Measurements from ENCODE around the gene HES5.

The HES5 gene

DNA sequence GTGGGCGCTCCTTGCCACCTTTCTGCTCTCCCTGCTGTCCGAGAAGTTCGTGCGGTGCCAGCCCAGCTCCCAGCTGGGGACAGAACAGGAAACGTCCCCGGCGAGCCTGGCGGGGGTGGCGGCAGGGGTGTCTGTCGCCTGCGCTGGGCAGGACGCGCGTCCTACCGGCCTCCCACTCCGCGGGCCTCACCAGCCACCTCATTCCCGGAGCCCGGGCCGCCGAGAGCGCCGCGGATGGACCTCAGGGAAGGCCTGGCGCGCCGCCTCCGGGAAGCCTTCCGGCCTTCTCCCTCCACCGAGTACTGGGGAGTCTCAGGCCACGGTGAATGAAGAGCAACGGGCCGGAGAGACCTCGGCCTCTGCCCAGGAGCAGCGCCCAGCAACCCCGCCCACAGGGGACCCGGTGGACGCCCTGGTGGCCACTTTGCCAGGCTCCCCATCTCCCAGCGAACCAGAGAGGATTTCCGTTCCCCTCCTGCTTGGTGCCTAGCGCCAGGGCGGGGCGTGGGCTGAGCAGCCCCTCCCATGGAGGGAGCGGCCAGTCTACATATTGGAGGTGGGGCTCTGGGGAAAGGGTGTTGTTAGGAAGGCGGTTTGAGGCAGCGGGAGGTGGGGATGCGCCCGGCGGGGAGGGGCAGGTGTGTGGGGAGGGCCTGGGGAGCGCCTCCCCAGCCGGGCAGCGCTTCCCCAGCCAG lies 16.6 kb upstream of the HES5 start:
- peak in 1 of 2 donors; percentile 79 for DNase-seq (ENCODE audit: low read depth in 2 of 2)

- DNase-seq (ENCODE audit: low read depth in 2 of 2) = peak; percentile 69 to 73
Observed at GRCh38 chr1:2545754-2546514, 15.9 kb upstream of the HES5 start.

DNA sequence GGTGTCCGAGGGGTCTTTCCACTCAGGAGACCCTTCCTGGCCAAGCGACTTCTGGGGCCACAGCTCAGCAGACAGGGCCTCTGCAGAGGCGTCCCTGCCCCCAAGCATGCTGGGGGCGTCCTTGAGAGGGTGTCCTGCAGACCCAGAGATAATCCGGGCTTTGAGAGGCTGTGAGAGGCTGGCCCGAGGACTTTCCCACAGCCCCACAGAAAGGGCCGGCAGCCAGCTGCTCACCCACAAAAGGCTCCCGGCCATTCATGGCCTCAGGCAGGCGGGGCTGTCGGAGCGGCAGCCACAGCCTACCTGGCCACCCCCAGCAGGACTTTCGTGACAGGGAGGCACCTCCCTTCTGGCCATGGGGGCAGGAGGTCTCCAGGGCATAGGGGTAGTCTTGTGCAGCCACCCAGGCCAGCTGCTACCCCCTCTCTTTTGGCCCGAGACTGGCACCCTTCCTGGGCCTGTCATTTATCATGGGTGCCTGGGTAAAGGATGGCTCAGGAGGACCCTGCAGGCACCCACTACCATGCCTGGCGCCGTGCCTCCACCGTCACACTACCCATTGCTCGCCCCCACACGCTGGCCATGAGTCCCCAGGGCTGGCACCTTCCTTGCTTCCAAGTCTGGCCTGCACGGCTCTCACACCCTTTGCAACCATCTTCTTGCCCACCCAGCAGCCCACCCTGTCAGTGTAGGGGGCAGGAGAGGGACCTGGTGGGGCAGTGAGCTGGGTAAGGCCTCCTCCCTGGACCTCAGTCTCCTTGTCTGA lies 15.0 kb upstream of the HES5 start:
- no peak for DNase-seq (ENCODE audit: low read depth in 2 of 2)

DNA sequence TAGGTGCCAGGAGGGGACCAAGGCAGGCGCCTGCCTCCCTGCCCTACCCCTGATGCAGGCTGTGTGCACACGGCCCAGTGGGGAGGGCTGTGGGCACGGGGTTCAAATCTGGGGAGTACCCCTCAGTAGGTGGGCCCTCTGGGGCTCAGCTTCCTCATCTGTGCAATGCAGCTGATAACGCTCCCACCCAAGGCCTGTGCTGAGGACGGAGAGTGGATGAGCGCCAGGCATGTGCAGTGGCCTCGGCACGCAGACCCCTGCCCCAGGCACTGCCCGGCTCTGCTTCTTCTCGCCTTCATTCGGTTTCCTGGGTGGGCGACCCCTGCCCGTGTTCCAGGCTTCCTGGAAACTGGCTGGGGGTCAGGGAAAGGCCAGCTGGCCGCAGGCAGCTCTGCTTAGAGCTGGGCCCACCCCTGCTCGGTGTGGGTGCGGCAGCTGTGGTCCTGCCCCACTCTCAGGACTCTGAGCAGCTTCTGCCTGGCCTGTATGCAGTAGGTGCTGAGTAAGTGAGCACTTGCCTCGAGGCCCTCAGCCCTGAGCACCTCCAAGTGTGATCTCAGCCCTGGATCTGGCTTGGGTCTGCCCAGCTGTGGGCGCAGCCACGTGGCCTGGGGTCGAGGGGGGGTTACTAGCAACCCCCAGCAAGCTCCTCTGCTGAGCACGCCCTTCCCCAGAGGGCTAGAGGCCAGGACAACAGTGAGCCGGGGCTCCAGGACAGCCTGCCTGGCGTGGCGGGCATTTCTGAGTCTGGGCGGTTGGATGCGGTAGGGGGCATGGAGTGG lies 14.2 kb upstream of the HES5 start:
- no peak for DNase-seq (ENCODE audit: low read depth in 2 of 2)

DNA sequence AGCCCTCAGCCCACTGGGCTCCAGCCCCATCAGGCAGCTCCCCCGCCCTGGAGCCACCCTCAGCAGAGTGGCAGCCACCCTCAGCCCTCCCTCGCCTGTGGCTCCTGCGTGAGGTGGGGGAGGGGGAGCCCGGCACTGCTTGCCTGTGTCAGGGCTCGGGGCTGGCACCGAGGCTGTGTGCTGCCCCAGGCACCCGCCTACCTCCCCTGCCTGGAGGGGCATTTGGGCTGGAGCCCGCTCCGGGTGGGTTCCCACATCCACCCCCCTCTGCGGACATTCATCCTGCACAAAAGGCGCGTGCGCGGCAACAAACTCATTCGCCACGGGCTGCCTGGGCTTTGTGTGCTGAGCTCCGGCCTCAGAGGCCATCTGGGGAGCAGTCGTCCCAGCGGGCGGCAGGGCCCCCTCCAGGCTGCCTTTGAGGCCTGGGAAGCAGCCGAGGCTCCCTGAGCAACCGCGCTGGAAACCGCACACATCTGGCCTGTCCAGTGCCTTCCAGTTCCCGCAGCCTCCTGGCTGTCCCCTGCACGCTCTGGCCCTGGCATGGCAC lies 13.6 kb upstream of the HES5 start:
- no peak for DNase-seq (ENCODE audit: low read depth in 2 of 2)

DNA sequence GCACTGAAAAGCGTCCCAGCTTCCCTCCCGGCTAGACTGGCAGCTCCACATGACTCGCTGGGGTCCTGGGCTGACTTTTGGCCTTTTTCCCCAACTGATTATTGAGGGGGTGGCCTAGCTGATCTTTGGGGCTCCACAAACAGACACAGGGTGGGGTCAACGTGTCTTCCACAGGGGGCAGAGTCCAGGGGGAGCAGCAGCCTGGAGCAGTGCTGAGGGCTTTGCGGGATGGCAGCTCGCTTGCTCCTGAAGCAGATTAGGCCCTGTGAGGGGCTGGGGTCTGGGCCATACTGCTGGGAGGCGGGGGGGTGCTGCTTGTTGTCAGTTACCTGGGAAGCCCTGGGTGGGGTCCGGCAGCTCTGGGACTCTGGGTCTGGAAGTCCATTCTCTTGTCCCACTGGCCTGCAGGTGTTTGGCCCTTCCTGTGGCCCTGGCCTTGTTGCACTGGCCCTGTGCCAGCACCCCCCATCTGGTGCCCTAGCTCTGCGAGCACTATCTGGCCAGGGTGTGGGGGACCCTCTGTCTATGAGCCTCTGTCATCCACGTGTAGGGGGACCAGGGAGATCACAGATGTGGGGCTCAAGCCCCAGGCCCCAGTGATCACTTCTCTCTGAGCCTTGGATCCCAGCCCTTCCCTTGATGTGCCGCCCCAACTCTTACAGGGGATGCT lies 12.3 kb upstream of the HES5 start:
- no peak for DNase-seq (ENCODE audit: low read depth in 2 of 2)

- no peak for DNase-seq (ENCODE audit: low read depth in 2 of 2)
Observed at GRCh38 chr1:2541619-2542245, 11.7 kb upstream of the HES5 start.

DNA sequence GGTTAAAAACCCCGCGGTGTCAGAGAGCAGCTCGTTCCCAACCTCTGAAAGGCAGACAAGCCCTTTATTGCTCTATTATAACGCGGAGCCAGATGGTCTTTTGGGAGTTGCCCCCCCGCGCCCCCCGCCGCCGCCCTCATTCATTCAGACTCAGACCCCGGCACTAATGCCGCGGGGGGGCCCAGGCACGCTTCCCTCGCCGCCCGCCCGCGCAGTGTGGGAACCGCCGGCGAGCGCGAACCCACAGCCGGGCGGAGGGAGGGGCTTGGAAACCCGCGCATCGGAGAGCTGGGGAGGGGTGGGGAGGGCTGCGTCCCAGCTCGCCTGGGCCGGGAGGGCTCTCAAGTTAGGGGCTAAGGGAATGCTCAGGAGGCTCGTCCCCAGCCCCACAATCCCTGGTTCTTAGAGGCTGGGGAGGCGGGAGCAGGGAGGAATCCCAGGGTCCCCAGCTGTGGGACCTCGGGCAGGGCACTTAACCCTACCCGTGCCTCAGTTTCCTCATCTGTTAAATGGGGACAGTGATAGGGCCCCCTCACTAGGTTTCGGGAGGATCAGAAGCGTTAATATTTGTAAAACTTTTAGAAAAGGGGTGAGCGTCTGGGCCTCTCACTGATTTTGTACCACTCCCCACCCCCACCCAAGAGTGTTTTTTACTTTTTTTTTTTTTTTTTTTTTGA lies 10.9 kb upstream of the HES5 start:
- no peak for DNase-seq (ENCODE audit: low read depth in 2 of 2)

DNA sequence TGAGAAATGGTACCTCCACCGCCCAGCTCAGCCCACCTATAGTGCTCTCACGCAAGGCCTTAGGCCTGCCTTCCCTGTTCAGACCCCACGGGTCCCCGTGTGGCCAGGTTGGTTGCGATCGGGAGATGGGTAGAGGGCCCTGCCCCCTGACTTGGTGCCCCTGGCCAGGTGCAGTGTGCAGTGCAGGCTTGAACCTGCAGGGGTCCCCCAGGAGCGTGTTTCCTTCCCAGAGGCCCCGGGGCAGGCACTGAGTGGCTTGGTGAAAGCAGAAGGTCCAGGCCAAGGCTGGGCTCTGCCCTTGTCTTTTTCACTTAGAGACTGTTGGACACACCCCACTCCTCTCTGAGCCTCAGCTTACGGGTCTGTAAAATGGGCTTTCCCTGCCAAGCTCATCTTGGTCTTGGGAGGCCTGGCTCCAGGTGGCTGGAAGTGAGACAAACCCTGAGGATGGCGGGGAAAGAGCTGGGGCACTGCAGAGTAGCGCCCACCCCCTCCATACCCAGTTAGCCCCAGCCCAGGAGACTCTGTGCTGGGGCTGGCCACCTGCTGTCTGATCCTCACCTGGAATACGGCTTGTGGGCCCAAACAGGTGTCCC lies 9.3 kb upstream of the HES5 start:
- DNase-seq (ENCODE audit: low read depth in 2 of 2) = no peak

- no peak for DNase-seq (ENCODE audit: low read depth in 2 of 2)
Observed at GRCh38 chr1:2538872-2539271, 8.8 kb upstream of the HES5 start.

GRCh38 chr1:2538376-2538775 lies 8.3 kb upstream of the HES5 start:
- DNase-seq (ENCODE audit: low read depth in 2 of 2) = no peak

- DNase-seq (ENCODE audit: low read depth in 2 of 2) = no peak
Observed at GRCh38 chr1:2537784-2538115, 7.7 kb upstream of the HES5 start.

- DNase-seq (ENCODE audit: low read depth in 2 of 2) = no peak
Observed at GRCh38 chr1:2535981-2536380, 5.9 kb upstream of the HES5 start.

DNA sequence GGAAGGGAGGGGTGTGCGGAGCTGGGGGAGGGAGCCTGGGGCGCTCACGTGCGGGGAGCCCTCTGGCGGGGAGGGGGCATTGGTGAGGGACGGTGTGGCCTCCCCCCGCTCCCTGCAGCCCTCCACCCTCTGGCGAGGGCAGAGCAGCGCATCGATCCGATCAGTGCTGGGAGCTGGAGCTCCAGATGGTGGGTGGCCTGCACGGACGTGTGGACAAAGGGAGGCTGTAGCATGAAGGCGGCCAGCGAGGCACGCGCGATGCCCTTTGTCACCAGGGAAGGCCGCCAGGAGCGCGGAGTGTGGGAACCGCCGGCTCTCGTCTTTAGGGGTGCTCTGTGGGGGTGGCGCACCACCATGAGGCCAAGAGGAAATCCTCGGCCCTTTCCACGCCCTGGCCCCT lies 5.4 kb upstream of the HES5 start:
- no peak for DNase-seq (ENCODE audit: low read depth in 2 of 2)

GRCh38 chr1:2534687-2535441 lies 4.8 kb upstream of the HES5 start:
- no peak for DNase-seq (ENCODE audit: low read depth in 2 of 2)

- no peak for DNase-seq (ENCODE audit: low read depth in 2 of 2)
Observed at GRCh38 chr1:2534315-2534686, 4.2 kb upstream of the HES5 start.

DNA sequence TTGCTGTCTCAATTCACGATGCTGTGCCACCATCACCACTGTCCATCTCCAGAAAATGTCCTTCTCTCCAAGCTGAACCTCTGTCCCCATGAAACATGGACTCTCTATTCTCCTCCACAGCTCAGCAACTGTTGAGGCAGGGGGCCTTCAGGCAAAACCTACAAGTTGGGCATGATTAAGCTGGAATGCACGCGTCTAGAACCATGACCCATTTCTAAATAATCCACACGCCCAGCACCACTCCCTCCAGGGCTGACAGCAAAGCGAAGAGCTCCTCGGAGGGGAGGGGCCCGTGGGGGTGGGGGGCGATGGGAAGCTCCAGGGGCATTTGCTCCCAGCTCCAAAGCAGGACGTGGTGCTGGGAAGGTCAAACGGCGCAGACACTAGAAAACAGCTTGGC lies 3.3 kb upstream of the HES5 start:
- DNase-seq (ENCODE audit: low read depth in 2 of 2) = no peak

- no peak for DNase-seq (ENCODE audit: low read depth in 2 of 2)
Observed at GRCh38 chr1:2532485-2533160, 2.6 kb upstream of the HES5 start.
